ENCODE data around the gene UTY. TPM values are rescaled to one million over a fixed set of nuclear protein-coding genes. Genes with fewer than 3 reads are reported as not detected.

UTY gene
- total and polyA plus RNA-seq, 2 of the 8 experiments (the other 6 are each of a cell fraction or from before 2014, with no cell fraction given), result 7.2 to 20.4 TPM

GRCh38 chrY:13520474-13520873 lies 40.6 kb upstream of the UTY start:
- H2BK15ac ChIP-seq (ENCODE audit: low read length), result no peak overlapping the region
- H2BK120ac ChIP-seq (replicated peaks; ENCODE audit: low read depth, low read length), result no peak overlapping the region
- H4K8ac ChIP-seq (ENCODE audit: extremely low read depth, insufficient read depth, low read length), result no peak overlapping the region
- ChIA-PET CTCF (ENCODE audit: partially characterized antibody) (no interaction called here), POLR2A (ENCODE audit: partially characterized antibody) (no interaction called here)
- H3K9ac ChIP-seq (replicated peaks in 1 of 4; ENCODE audit: extremely low read depth in 1 of 4, low read depth in 3 of 4, low read length in 3 of 4), result no peak overlapping the region
- no peak overlapping the region for H2AFZ ChIP-seq (ENCODE audit: low read length)
- FAIRE-seq, result no peak
- WGBS, 2 experiments (ENCODE audit: extremely low coverage in 1 of 2, insufficient coverage in 1 of 2, insufficient read length in 1 of 2, insufficient replicate concordance in 2 of 2, low coverage in 1 of 2, low lambda C conversion rate in 2 of 2, missing lambda C conversion rate in 1 of 2), result 78% methylated on average over 1 of the region's 1 CpG; no CpG with 5 or more reads in 1 of the 2 experiments
- no peaks in the 10 kb centered on the region for H3K23me2 ChIP-seq (ENCODE audit: low read depth, low read length)
- H3K23ac ChIP-seq (ENCODE audit: insufficient read length), result no peak overlapping the region
- H3K79me2 ChIP-seq (ENCODE audit: control insufficient read depth in 1 of 2, insufficient read depth in 2 of 2, low read length in 2 of 2), result no peaks in the 10 kb centered on the region
- no peaks in the 10 kb centered on the region for H3K79me1 ChIP-seq (ENCODE audit: low read depth, low read length)
- no peak overlapping the region for H4K5ac ChIP-seq (ENCODE audit: insufficient read length, low read depth, low read length)
- no peak overlapping the region for H2BK20ac ChIP-seq (ENCODE audit: low read length)
- no peak overlapping the region for H3K4ac ChIP-seq (replicated peaks; ENCODE audit: insufficient read length, low read depth, low read length)
- H3K4me2 ChIP-seq (ENCODE audit: insufficient read depth in 1 of 2, low read depth in 2 of 2, low read length in 2 of 2), result no peak overlapping the region
- no peak for TF ChIP-seq CREB1 (IDR thresholded peaks at IDR 0.05)
- TF ChIP-seq EZH2 (IDR thresholded peaks at IDR 0.05; ENCODE audit: low read depth, low read length, severe bottlenecking), result no peak
- no peak for TF ChIP-seq KDM5A (IDR thresholded peaks at IDR 0.05; ENCODE audit: low read length)
- no peaks in the 10 kb centered on the region for H3K36me3 ChIP-seq (ENCODE audit: control insufficient read depth in 2 of 4, insufficient read depth in 4 of 4, low read length in 3 of 4)
- H3K4me1 ChIP-seq (replicated peaks in 1 of 4; ENCODE audit: control insufficient read depth in 3 of 4, insufficient read depth in 4 of 4, low read length in 3 of 4), result no peaks in the 10 kb centered on the region
- H4K91ac ChIP-seq (replicated peaks; ENCODE audit: insufficient read length, low read length), result no peak overlapping the region
- H2AK5ac ChIP-seq (ENCODE audit: low read depth, low read length), result no peak overlapping the region
- H3K27ac ChIP-seq (ENCODE audit: low read depth, low read length), result no peak overlapping the region
- H3K27me3 ChIP-seq (replicated peaks in 1 of 4; ENCODE audit: control insufficient read depth in 3 of 4, extremely low read depth in 1 of 4, insufficient read depth in 3 of 4, low read length in 3 of 4), result no peaks in the 10 kb centered on the region
- peaks cover 0 to 7% of the 10 kb centered on the region in 2 experiments; a peak in 1 of 4 replicates for H3K9me3 ChIP-seq (ENCODE audit: insufficient read depth in 2 of 2, low read depth in 1 of 2, low read length in 1 of 2)
- no peak overlapping the region for H3K4me3 ChIP-seq (ENCODE audit: extremely low read depth in 1 of 4, insufficient read depth in 2 of 4, low read depth in 3 of 4, low read length in 4 of 4)
- no peak overlapping the region for H3K56ac ChIP-seq (replicated peaks; ENCODE audit: insufficient read length, low read depth, low read length)
- no peaks in the 10 kb centered on the region for H4K20me1 ChIP-seq (replicated peaks in 1 of 2; ENCODE audit: control insufficient read depth in 1 of 2, insufficient read depth in 2 of 2, low read length in 2 of 2)
- no peak overlapping the region for H3K18ac ChIP-seq (ENCODE audit: extremely low read depth, low read length)
- no peak for DNase-seq (ENCODE audit: low read depth in 1 of 2, low spot score in 2 of 2)
- H2BK5ac ChIP-seq (ENCODE audit: low read depth, low read length), result no peak overlapping the region
- H3K14ac ChIP-seq (ENCODE audit: insufficient read length), result no peak overlapping the region
- H2BK12ac ChIP-seq (ENCODE audit: low read depth, low read length), result no peak overlapping the region

Measured in H1 (cell line).